Gastrocnemius medialis (tissue), 4 donors: ENCODE results near the gene PHKB.

ENCODE experiments used
- CTCF ChIP-seq, 5 experiments: fragments of 450-650 bp in 3 of 5; fragments of 200-600 bp in 2 of 5; sonication (generic) in 2 of 5; IDR thresholded peaks in 4 of 5; conservative IDR thresholded peaks in 1 of 5; 1 replicate in 4 of 5; 2 replicates in 1 of 5; pipeline ENCODE4 v1.5.1; 2016 to 2019; ENCODE audit warnings: antibody characterized with exemption in 5 of 5, mild to moderate bottlenecking in 3 of 5, moderate library complexity in 3 of 5
- POLR2A ChIP-seq, 2 donors: fragments of 450-650 bp; IDR thresholded peaks; one replicate each; pipeline ENCODE4 v1.6.1; 2017; ENCODE audit warnings: antibody characterized with exemption in 2 of 2, mild to moderate bottlenecking in 2 of 2, moderate library complexity in 2 of 2

- no peak for TF ChIP-seq CTCF (IDR thresholded peaks at IDR 0.05 in 4 of 5, conservative IDR thresholded peaks at IDR 0.05 in 1 of 5)
- no peak for TF ChIP-seq POLR2A (IDR thresholded peaks at IDR 0.05)
Measured at GRCh38 chr16:47640661-47641060, 179.5 kb downstream of the PHKB start.
